Activated CD8-positive, alpha-beta T cell treated with anti-CD3 and anti-CD28 coated beads for 36 hours (primary cell): ENCODE results near the gene SYNDIG1. TPM values are rescaled to one million over a fixed set of nuclear protein-coding genes. Genes with fewer than 3 reads are reported as not detected.

Experiments
- ATAC-seq: fragments of 200-7000 bp; cut with Tn5 transposase; one replicate; pipeline ENCODE4 v1.10.0; 2021; ENCODE audit warnings: mild to moderate bottlenecking, moderate library complexity
- CTCF ChIA-PET: fragments of 350-600 bp; sonication (Branson Sonifier 250); formaldehyde crosslinking; loops from one replicate; lab custom pipeline; 2021; ENCODE audit warnings: antibody characterized with exemption; lab: Charles Lee
- POLR2A ChIA-PET: fragments of 350-600 bp; sonication (Branson Sonifier 250); formaldehyde crosslinking; loops from one replicate; lab custom pipeline; 2021; ENCODE audit warnings: antibody characterized with exemption; lab: Charles Lee
- DNase-seq: peaks from one replicate; pipeline ENCODE4 v3.0.0-alpha.2; 2020
- H3K27ac Mint-ChIP-seq: one replicate; pipeline ENCODE4 v1.8.0; 2021; ENCODE audit warnings: mild to moderate bottlenecking, mixed read lengths
- H3K27me3 Mint-ChIP-seq: one replicate; pipeline ENCODE4 v1.8.0; 2021; ENCODE audit warnings: mixed read lengths
- H3K36me3 Mint-ChIP-seq: one replicate; pipeline ENCODE4 v1.8.0; 2021; ENCODE audit warnings: low read depth, mixed read lengths
- H3K4me1 Mint-ChIP-seq: one replicate; pipeline ENCODE4 v1.8.0; 2021; ENCODE audit warnings: low read depth, mixed read lengths
- H3K4me3 Mint-ChIP-seq: one replicate; pipeline ENCODE4 v1.8.0; 2021; ENCODE audit warnings: mild to moderate bottlenecking, moderate library complexity, mixed read lengths
- H3K9me3 Mint-ChIP-seq: one replicate; pipeline ENCODE4 v1.8.0; 2021; ENCODE audit warnings: mixed read lengths
- CTCF ChIP-seq: fragments of 200-600 bp; IDR thresholded peaks from one replicate; pipeline ENCODE4 v1.8.0; 2022; ENCODE audit warnings: antibody characterized with exemption, mild to moderate bottlenecking
- intact Hi-C: fragments of 100-400 bp; cut with micrococcal nuclease; formaldehyde crosslinking; loops from one replicate; pipeline ENCODE4 v1.10.0; 2022
- total RNA-seq, 2 experiments: library from RNA; stranded (reverse); gene quantifications; one replicate each; pipeline ENCODE4 v1.2.3, GENCODE V29; 2021

The SYNDIG1 gene
- total RNA-seq, 2 experiments from 2014 or later = not detected

GRCh38 chr20:24452016-24452415 lies 17.4 kb upstream of the SYNDIG1 start:
- ATAC-seq (no peak), DNase-seq (no peak)
- peaks cover 4% of the 10 kb centered on the region for H3K4me1 Mint-ChIP-seq
- no peaks in the 10 kb centered on the region for H3K27me3 Mint-ChIP-seq
- H3K9me3 Mint-ChIP-seq = no peaks in the 10 kb centered on the region
- TF ChIP-seq CTCF = no peak
- intact Hi-C loops = no loop called here
- H3K27ac Mint-ChIP-seq = no peak overlapping the region
- no peak overlapping the region for H3K4me3 Mint-ChIP-seq
- ChIA-PET CTCF (no interaction called here), POLR2A (no interaction called here)
- H3K36me3 Mint-ChIP-seq = no peaks in the 10 kb centered on the region

GRCh38 chr20:24452498-24453127 lies 16.8 kb upstream of the SYNDIG1 start:
- H3K27me3 Mint-ChIP-seq = no peaks in the 10 kb centered on the region
- intact Hi-C loops = no loop called here
- no peaks in the 10 kb centered on the region for H3K9me3 Mint-ChIP-seq
- ATAC-seq (no peak), DNase-seq (no peak)
- ChIA-PET CTCF (no interaction called here), POLR2A (no interaction called here)
- no peak overlapping the region for H3K4me3 Mint-ChIP-seq
- H3K4me1 Mint-ChIP-seq = peaks cover 4% of the 10 kb centered on the region
- no peak overlapping the region for H3K27ac Mint-ChIP-seq
- TF ChIP-seq CTCF = no peak
- no peaks in the 10 kb centered on the region for H3K36me3 Mint-ChIP-seq

GRCh38 chr20:24453869-24454268 lies 15.6 kb upstream of the SYNDIG1 start:
- no peak for DNase-seq
- ATAC-seq = no peak
- ChIA-PET POLR2A (no interaction called here), CTCF (no interaction called here)
- intact Hi-C loops = no loop called here
- no peak for TF ChIP-seq CTCF
- H3K4me3 Mint-ChIP-seq = no peak overlapping the region
- no peaks in the 10 kb centered on the region for H3K9me3 Mint-ChIP-seq
- peaks cover 4% of the 10 kb centered on the region for H3K4me1 Mint-ChIP-seq
- no peak overlapping the region for H3K27ac Mint-ChIP-seq
- H3K27me3 Mint-ChIP-seq = no peaks in the 10 kb centered on the region
- no peaks in the 10 kb centered on the region for H3K36me3 Mint-ChIP-seq

GRCh38 chr20:24455081-24455480 lies 14.3 kb upstream of the SYNDIG1 start:
- H3K9me3 Mint-ChIP-seq = no peaks in the 10 kb centered on the region
- ChIA-PET CTCF (no interaction called here), POLR2A (no interaction called here)
- ATAC-seq = no peak
- H3K36me3 Mint-ChIP-seq = no peaks in the 10 kb centered on the region
- no peak overlapping the region for H3K4me3 Mint-ChIP-seq
- H3K27ac Mint-ChIP-seq = no peak overlapping the region
- no peak for TF ChIP-seq CTCF
- peaks cover 4% of the 10 kb centered on the region for H3K4me1 Mint-ChIP-seq
- intact Hi-C loops = no loop called here
- DNase-seq = no peak
- H3K27me3 Mint-ChIP-seq = no peaks in the 10 kb centered on the region

GRCh38 chr20:24456398-24456781 lies 13.0 kb upstream of the SYNDIG1 start:
- CTCF ChIA-PET = no interaction called here

More at GRCh38 chr20:24456398-24456781, 13.0 kb upstream of the SYNDIG1 start:
- Mint-ChIP-seq H3K27me3 (no peaks in the 10 kb centered on the region), H3K9me3 (no peaks in the 10 kb centered on the region), H3K27ac (no peak overlapping the region), H3K4me3 (no peak overlapping the region), H3K36me3 (no peaks in the 10 kb centered on the region), H3K4me1 (peaks cover 4% of the 10 kb centered on the region)
- ATAC-seq (no peak), DNase-seq (no peak)
- intact Hi-C loops = no loop called here
- no peak for TF ChIP-seq CTCF
- POLR2A ChIA-PET = no interaction called here
